Measurements from ENCODE around the gene ATP11A.

Gene ATP11A

DNA sequence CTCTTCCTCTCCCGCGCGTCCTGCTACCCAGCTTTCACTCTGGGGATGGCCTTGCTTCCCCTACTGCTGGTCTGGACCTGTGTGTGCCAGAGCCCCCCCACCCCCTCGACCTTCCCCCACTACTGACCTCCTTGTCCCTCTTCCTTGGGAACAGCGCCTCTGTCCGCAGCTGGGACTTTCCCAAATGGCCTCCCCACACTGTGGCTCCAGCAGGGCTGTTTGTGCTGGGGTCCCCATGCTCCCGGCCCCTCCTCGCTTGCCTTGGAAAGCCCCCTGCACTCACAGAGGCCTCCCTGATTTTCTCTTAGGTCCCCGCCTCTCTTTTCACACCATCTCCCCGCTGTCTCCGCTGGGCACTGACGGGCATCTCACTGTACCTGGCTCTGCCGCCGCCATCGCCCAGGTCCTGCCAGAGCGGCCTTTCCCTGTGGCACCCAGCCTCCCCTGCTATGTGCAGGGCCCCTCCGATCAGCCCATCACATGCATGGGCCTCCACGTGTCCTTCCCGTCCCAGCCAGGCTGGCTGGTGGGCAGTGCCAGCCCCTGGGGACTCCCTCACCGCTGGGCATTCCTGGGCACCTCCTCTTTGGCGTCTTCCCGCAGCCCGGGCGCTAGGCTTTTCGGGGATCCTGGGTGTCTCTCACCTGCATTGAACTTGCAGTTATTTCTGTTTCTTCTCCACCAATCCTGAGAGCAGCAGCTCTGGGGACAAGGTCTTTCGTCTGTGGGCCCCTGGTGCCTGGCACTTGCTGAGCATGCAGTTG lies 118.7 kb downstream of the ATP11A start:
- Histone ChIP-seq H3K27ac (ENCODE audit: low read length) (no peak overlapping the region), H3K4me3 (ENCODE audit: low read length) (no peak overlapping the region), H3K9me3 (replicated peaks; ENCODE audit: insufficient read depth, low read length) (no peaks in the 10 kb centered on the region), H3K4me1 (ENCODE audit: low read length) (no peaks in the 10 kb centered on the region), H3K9ac (ENCODE audit: low read length) (no peak overlapping the region), H4K20me1 (ENCODE audit: insufficient read depth, low read length) (no peaks in the 10 kb centered on the region), H3K79me2 (ENCODE audit: low read length) (no peaks in the 10 kb centered on the region), H3F3A (ENCODE audit: insufficient read depth, low read length) (no peaks in the 10 kb centered on the region), H3K27me3 (replicated peaks; ENCODE audit: insufficient read depth, low read length) (no peaks in the 10 kb centered on the region), H3K4me2 (ENCODE audit: low read depth, low read length) (no peak overlapping the region), H3K36me3 (replicated peaks; ENCODE audit: insufficient read depth, low read length) (no peaks in the 10 kb centered on the region), H3K9me2 (replicated peaks; ENCODE audit: insufficient read depth, low read length) (no peaks in the 10 kb centered on the region), H2AFZ (ENCODE audit: low read length) (no peak overlapping the region)
- no peak for DNase-seq
- TF ChIP-seq, protein P1, sequence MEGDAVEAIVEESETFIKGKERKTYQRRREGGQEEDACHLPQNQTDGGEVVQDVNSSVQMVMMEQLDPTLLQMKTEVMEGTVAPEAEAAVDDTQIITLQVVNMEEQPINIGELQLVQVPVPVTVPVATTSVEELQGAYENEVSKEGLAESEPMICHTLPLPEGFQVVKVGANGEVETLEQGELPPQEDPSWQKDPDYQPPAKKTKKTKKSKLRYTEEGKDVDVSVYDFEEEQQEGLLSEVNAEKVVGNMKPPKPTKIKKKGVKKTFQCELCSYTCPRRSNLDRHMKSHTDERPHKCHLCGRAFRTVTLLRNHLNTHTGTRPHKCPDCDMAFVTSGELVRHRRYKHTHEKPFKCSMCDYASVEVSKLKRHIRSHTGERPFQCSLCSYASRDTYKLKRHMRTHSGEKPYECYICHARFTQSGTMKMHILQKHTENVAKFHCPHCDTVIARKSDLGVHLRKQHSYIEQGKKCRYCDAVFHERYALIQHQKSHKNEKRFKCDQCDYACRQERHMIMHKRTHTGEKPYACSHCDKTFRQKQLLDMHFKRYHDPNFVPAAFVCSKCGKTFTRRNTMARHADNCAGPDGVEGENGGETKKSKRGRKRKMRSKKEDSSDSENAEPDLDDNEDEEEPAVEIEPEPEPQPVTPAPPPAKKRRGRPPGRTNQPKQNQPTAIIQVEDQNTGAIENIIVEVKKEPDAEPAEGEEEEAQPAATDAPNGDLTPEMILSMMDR (IDR thresholded peaks at IDR 0.05; ENCODE audit: low read length) = no peak
- TF ChIP-seq EZH2 (optimal IDR thresholded peaks at IDR 0.05; ENCODE audit: low read depth, low read length) (no peak), EZH2phosphoT487 (IDR thresholded peaks at IDR 0.05; ENCODE audit: low read length) (no peak)

DNA sequence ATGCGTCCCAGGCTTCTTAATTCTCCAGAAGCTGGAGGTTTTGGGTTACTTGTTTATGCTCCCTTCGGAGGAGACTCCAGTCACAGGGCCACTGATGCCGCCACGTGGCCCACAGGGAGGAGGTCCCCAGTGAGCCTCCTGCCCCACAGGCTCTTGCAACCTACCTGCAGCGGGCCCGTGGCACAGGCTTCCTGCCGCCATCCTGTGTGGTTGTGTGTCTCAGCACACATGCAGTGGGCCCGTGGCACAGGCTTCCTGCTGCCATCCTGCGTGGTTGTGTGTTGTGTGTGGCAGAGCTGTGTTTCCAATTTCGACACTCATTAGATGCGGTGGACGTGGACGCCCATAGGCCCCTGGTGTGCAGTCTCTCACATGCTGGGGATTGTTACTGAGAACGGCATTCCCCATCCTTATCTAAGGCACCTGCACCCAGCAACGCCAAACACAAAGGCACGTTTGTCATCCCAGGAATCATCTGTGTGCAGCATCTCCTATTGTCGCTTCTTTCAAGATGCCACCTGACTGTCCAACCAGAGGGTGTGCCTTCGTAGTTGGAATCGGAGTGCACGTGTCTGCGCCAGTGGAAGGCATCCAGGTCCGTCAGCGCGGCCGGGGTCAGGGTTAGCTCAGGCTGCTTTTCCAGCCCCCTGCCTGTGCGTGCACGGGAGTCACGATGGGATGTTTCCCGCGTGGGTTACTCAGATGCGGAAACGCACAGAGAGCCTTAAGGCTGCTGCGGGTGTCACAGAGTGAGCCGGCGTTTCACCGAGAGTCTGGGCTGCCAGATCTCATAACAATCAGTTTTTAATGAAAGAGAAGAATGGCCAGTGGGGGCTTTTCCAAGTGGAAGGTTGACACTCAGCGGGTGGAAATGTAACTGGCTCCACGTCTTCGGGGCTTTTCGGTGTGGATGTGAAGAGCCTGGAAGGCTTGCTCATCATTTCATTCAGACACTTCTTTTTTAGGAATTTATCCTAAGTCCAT lies 119.8 kb downstream of the ATP11A start:
- Histone ChIP-seq H3K4me1 (ENCODE audit: low read length) (no peaks in the 10 kb centered on the region), H4K20me1 (ENCODE audit: insufficient read depth, low read length) (no peaks in the 10 kb centered on the region), H3K9ac (ENCODE audit: low read length) (no peak overlapping the region), H3K4me3 (ENCODE audit: low read length) (no peak overlapping the region), H3K9me3 (replicated peaks; ENCODE audit: insufficient read depth, low read length) (no peaks in the 10 kb centered on the region), H3K79me2 (ENCODE audit: low read length) (no peaks in the 10 kb centered on the region), H2AFZ (ENCODE audit: low read length) (no peak overlapping the region), H3K4me2 (ENCODE audit: low read depth, low read length) (no peak overlapping the region), H3F3A (ENCODE audit: insufficient read depth, low read length) (no peaks in the 10 kb centered on the region), H3K27me3 (replicated peaks; ENCODE audit: insufficient read depth, low read length) (no peaks in the 10 kb centered on the region), H3K27ac (ENCODE audit: low read length) (no peak overlapping the region), H3K9me2 (replicated peaks; ENCODE audit: insufficient read depth, low read length) (no peaks in the 10 kb centered on the region), H3K36me3 (replicated peaks; ENCODE audit: insufficient read depth, low read length) (no peaks in the 10 kb centered on the region)
- DNase-seq = no peak
- TF ChIP-seq EZH2phosphoT487 (IDR thresholded peaks at IDR 0.05; ENCODE audit: low read length) = no peak
- TF ChIP-seq, protein P1 (IDR thresholded peaks at IDR 0.05; ENCODE audit: low read length) = no peak
- TF ChIP-seq EZH2 (optimal IDR thresholded peaks at IDR 0.05; ENCODE audit: low read depth, low read length) = no peak

DNA sequence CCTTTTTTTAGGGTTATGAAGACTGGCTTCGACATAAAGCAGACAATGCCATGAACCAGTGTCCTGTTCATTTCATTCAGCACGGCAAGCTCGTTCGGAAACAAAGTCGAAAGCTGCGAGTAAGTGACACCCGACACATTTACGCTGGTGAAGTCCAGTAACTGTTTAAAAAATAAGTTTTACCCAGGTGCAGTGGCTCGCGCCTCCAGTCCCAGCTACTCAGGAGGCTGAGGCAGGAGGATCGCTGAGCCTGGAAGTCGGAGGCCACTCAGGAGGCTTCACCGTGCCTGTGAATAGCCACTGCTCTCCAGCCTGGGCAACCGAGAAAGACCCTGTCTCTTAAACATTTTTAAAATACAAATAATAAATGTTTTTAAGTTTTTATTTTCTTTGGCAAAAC lies 120.8 kb downstream of the ATP11A start:
- Histone ChIP-seq H3K9me3 (replicated peaks; ENCODE audit: insufficient read depth, low read length) (no peaks in the 10 kb centered on the region), H3K9ac (ENCODE audit: low read length) (no peak overlapping the region), H3K27me3 (replicated peaks; ENCODE audit: insufficient read depth, low read length) (no peaks in the 10 kb centered on the region), H2AFZ (ENCODE audit: low read length) (no peak overlapping the region), H3K9me2 (replicated peaks; ENCODE audit: insufficient read depth, low read length) (no peaks in the 10 kb centered on the region), H3K4me2 (ENCODE audit: low read depth, low read length) (no peak overlapping the region), H3K79me2 (ENCODE audit: low read length) (no peaks in the 10 kb centered on the region), H3K36me3 (replicated peaks; ENCODE audit: insufficient read depth, low read length) (no peaks in the 10 kb centered on the region), H3K4me1 (ENCODE audit: low read length) (no peaks in the 10 kb centered on the region), H3F3A (ENCODE audit: insufficient read depth, low read length) (no peaks in the 10 kb centered on the region), H4K20me1 (ENCODE audit: insufficient read depth, low read length) (no peaks in the 10 kb centered on the region), H3K27ac (ENCODE audit: low read length) (no peak overlapping the region), H3K4me3 (ENCODE audit: low read length) (no peak overlapping the region)
- no peak for DNase-seq
- TF ChIP-seq EZH2 (optimal IDR thresholded peaks at IDR 0.05; ENCODE audit: low read depth, low read length) (no peak), EZH2phosphoT487 (IDR thresholded peaks at IDR 0.05; ENCODE audit: low read length) (no peak)
- TF ChIP-seq, protein P1 (IDR thresholded peaks at IDR 0.05; ENCODE audit: low read length) = no peak
